HG03280 (cell line): ENCODE measurements around the gene NSF.
"Not testable (repeated sequence)": the region's sequence is repeated elsewhere in the genome, so short reads cannot be mapped to it uniquely, and the experiment has no call there.

Experiments used
- ATAC-seq: cut with Tn5 transposase; IDR thresholded peaks from one replicate; pipeline ENCODE4 v1.9.1; 2021; ENCODE audit warnings: mild to moderate bottlenecking, moderate library complexity; ENCODE audit not compliant: unreplicated experiment

Gene NSF

GRCh38 chr17:46590157-46591146 lies at the start of gene NSF:
TSS of gene NSF (plus strand) at chr17:46590669. CDS start at chr17:46590776, 107 bp downstream.
- peak; percentile 84 for ATAC-seq

GRCh38 chr17:46548607-46549006 lies 41.9 kb upstream of the NSF start:
- not testable (repeated sequence) for ATAC-seq

- not testable (repeated sequence) for ATAC-seq
Observed at GRCh38 chr17:46559155-46559554, 31.3 kb upstream of the NSF start.

GRCh38 chr17:46560048-46560447 lies 30.4 kb upstream of the NSF start:
- ATAC-seq = not testable (repeated sequence)

GRCh38 chr17:46566284-46566683 lies 24.2 kb upstream of the NSF start:
- ATAC-seq = not testable (repeated sequence)

GRCh38 chr17:46566980-46567379 lies 23.5 kb upstream of the NSF start:
- not testable (repeated sequence) for ATAC-seq

- ATAC-seq = not testable (repeated sequence)
Observed at GRCh38 chr17:46571796-46572195, 18.7 kb upstream of the NSF start.

GRCh38 chr17:46579083-46580075 lies 11.1 kb upstream of the NSF start, which contains the start of gene ARL17A:
TSS of gene ARL17A (minus strand) at chr17:46579691. CDS start at chr17:46576322, 3,369 bp downstream.
- ATAC-seq = peak; percentile 99

GRCh38 chr17:46580082-46580481 lies 10.4 kb upstream of the NSF start:
- not testable (repeated sequence) for ATAC-seq

- ATAC-seq = not testable (repeated sequence)
Observed at GRCh38 chr17:46585444-46585843, 5.0 kb upstream of the NSF start.

- peak; percentile 35 for ATAC-seq
Observed at GRCh38 chr17:46591332-46591731, 863 bp downstream of the NSF start.

GRCh38 chr17:46598344-46598931 lies 8.0 kb downstream of the NSF start:
- peak; percentile 74 for ATAC-seq

- not testable (repeated sequence) for ATAC-seq
Observed at GRCh38 chr17:46600767-46601166, 10.3 kb downstream of the NSF start.

- peak; percentile 76 for ATAC-seq
Observed at GRCh38 chr17:46603125-46603524, 12.7 kb downstream of the NSF start.

GRCh38 chr17:46611304-46611703 lies 20.8 kb downstream of the NSF start:
- ATAC-seq = not testable (repeated sequence)

GRCh38 chr17:46613876-46614275 lies 23.4 kb downstream of the NSF start:
- ATAC-seq = not testable (repeated sequence)

GRCh38 chr17:46617121-46617520 lies 26.7 kb downstream of the NSF start:
- not testable (repeated sequence) for ATAC-seq

- ATAC-seq = not testable (repeated sequence)
Observed at GRCh38 chr17:46618975-46619374, 28.5 kb downstream of the NSF start.

- ATAC-seq = not testable (repeated sequence)
Observed at GRCh38 chr17:46623790-46624189, 33.3 kb downstream of the NSF start.

GRCh38 chr17:46624726-46625125 lies 34.3 kb downstream of the NSF start:
- ATAC-seq = not testable (repeated sequence)
